Heart left ventricle (tissue), 16 donors: Measurements from ENCODE around the gene CDC42EP1. TPM values are rescaled to one million over a fixed set of nuclear protein-coding genes. Genes with fewer than 3 reads are reported as not detected.
A peak's percentile ranks its signal among the peaks of the same experiment; 100 is the strongest.

Source experiments
- ATAC-seq, 4 donors: fragments of 200-7000 bp; cut with Tn5 transposase; one replicate each; pipeline ENCODE4 v1.9.1; 2020 to 2022; ENCODE audit warnings: moderate library complexity in 4 of 4, mild to moderate bottlenecking in 3 of 4, moderate number of reproducible peaks in 1 of 4
- DNase-seq, 5 donors: peaks; one replicate each; pipeline ENCODE4 v3.0.0-alpha.2; 2020
- H3K27ac ChIP-seq, 12 donors: fragments of 200-600 bp; sonication (generic) in 4 of 12; one replicate each; pipeline versions ENCODE4 v1.5.0 to v1.8.0; 2016 to 2022; ENCODE audit warnings: mild to moderate bottlenecking in 2 of 12
- H3K27me3 ChIP-seq, 9 donors: fragments of 200-600 bp; sonication (generic) in 2 of 9; one replicate each; pipeline versions ENCODE4 v1.5.1 to v1.8.0; 2016 to 2022; ENCODE audit warnings: mild to moderate bottlenecking in 3 of 9
- H3K36me3 ChIP-seq, 9 donors: fragments of 200-600 bp; sonication (generic) in 2 of 9; one replicate each; pipeline versions ENCODE4 v1.5.0 to v1.8.0; 2018 to 2022; ENCODE audit warnings: mild to moderate bottlenecking in 2 of 9
- H3K4me1 ChIP-seq, 12 donors: fragments of 200-600 bp; sonication (generic) in 4 of 12; one replicate each; pipeline versions ENCODE4 v1.5.0 to v1.8.0; 2016 to 2022; ENCODE audit warnings: mild to moderate bottlenecking in 3 of 12
- H3K4me3 ChIP-seq, 12 donors: fragments of 200-600 bp; sonication (generic) in 4 of 12; one replicate each; pipeline versions ENCODE4 v1.5.0 to v1.8.0; 2017 to 2022; ENCODE audit warnings: mild to moderate bottlenecking in 9 of 12, moderate library complexity in 4 of 12
- H3K9me3 ChIP-seq, 12 donors: fragments of 200-600 bp; sonication (generic) in 4 of 12; one replicate each; pipeline versions ENCODE4 v1.5.0 to v1.8.0; 2016 to 2022; ENCODE audit warnings: mild to moderate bottlenecking in 1 of 12
- CTCF ChIP-seq, 12 donors: fragments of 200-600 bp; sonication (generic) in 4 of 12; IDR thresholded peaks; one replicate each; pipeline versions ENCODE4 v1.5.0 to v1.8.0; 2018 to 2022; ENCODE audit warnings: antibody characterized with exemption in 12 of 12, mild to moderate bottlenecking in 5 of 12
- POLR2A ChIP-seq, 2 donors: fragments of 450-650 bp; IDR thresholded peaks; one replicate each; pipeline ENCODE4 v1.6.1; 2017; ENCODE audit warnings: antibody characterized with exemption in 2 of 2, mild to moderate bottlenecking in 2 of 2, moderate library complexity in 2 of 2
- WGBS, 4 donors: extraction: QIAGEN DNeasy Blood & Tissue Kit in 2 of 4; methylation state at CpG; one replicate each; pipeline versions ENCODE4 v1.1.5 to v1.1.7; 2013 to 2018; 5-methylcytosine and 5-hydroxymethylcytosine counted together
- intact Hi-C, 10 donors: fragments of 100-400 bp; cut with DNase I; formaldehyde crosslinking; loops; one replicate each; pipeline versions ENCODE4 v1.11.1 to v1.14.2; 2022
- polyA plus RNA-seq, 2 donors: library from polyadenylated mRNA; stranded (reverse); fragments of 200-250 nt; gene quantifications; one replicate each; pipeline ENCODE4 v1.2.3, GENCODE V29; 2013
- total RNA-seq, 9 donors: library from RNA; depleted of rRNA in 2 of 9; stranded (reverse); fragments of >200 nt in 2 of 9; fragmentation: NEBNext Ultra II Directional in 3 of 9; extraction: Animal tissue kit (Norgen Biotek cat#: 25700) in 3 of 9; gene quantifications; one replicate each; pipeline versions ENCODE4 v1.1.0 to v1.2.4, GENCODE V29; 2016 to 2023
- donor health status: ischemic (EF 13 %, LVEDD 7.1; RV severe dilation, severe dysfunction).
- donor health status: healthy with polysubstance abuse.
- donor health status: DM: no; HTN: yes; CAD: no.
- donor health status: DM: no; HTN: no; CAD: no.
- donor health status: ischemic (EF 25% LVEDD 6.9; RV normal size, moderate dysfunction).
- donor health status: ischemic (EF 25% LVEDD 5.7; RV mildly dilated, moderate dysfunction).
- donor health status: healthy.
- donor health status: DM: yes; HTN: yes; CAD: no.
- donor health status: ischemic (EF 35%, LVEDD 5.7; RV mildly dilated, moderate dysfunction).
- donor health status: nonischemic (EF 11% LVEDD 7.7; RV severe dilation, severe dysfunction).
- donor health status: DM: yes; HTN: yes; CAD: no.
- donor health status: PGD.
- donor health status: ischemic (EF 29% LVEDD 5.4; RV normal size, mild dysfunction).
- donor health status: nonischemic (EF 23%, LVEDD 6.1; RV moderate dilation, normal function).

The CDC42EP1 gene
- total and polyA plus RNA-seq, 11 donors: 10.4 to 34.9 (median 17.7) TPM

- H3K9me3 ChIP-seq: no peaks in the 10 kb centered on the region
- ATAC-seq (peak; percentile 18 to 63 (median 54)), DNase-seq (peak; percentile 72 to 80 (median 75))
- H3K36me3 ChIP-seq: no peaks in the 10 kb centered on the region
- H3K4me3 ChIP-seq: peak overlapping the region in 9 of 12 donors; percentile 16 to 40 (median 29)
- intact Hi-C loops: loop anchor here in 3 of 10 donors (1.0 to 2.0 kb wide), 2 partner anchors 22 kb away; no protein-coding TSS in a partner anchor
- 31 to 44% (median 39%) methylated on average over 6 to 11 of the region's 11 CpGs for WGBS, 4 donors
- peak overlapping the region; percentile 75 to 97 (median 90) for H3K27ac ChIP-seq
- TF ChIP-seq CTCF (IDR thresholded peaks at IDR 0.05) (peak; percentile 56 to 79 (median 72)), POLR2A (IDR thresholded peaks at IDR 0.05) (no peak)
- no peaks in the 10 kb centered on the region for H3K27me3 ChIP-seq
- H3K4me1 ChIP-seq: peaks cover 3 to 53% (median 38%) of the 10 kb centered on the region in 12 donors
Observed at GRCh38 chr22:37544955-37545702, 15.2 kb upstream of the CDC42EP1 start.

GRCh38 chr22:37545703-37546436 is 14.4 kb upstream of the CDC42EP1 start:
- Histone ChIP-seq H3K9me3 (no peaks in the 10 kb centered on the region), H3K27ac (peak overlapping the region; percentile 75 to 97 (median 90)), H3K4me1 (peaks cover 3 to 61% (median 42%) of the 10 kb centered on the region in 12 donors), H3K36me3 (no peaks in the 10 kb centered on the region), H3K4me3 (peak overlapping the region in 10 of 12 donors; percentile 11 to 40 (median 27)), H3K27me3 (no peaks in the 10 kb centered on the region)
- ATAC-seq (peak; percentile 83 to 94 (median 91)), DNase-seq (peak; percentile 94 to 96 (median 96))
- WGBS, 4 donors: 12 to 24% (median 14%) methylated on average over 5 to 28 of the region's 28 CpGs
- intact Hi-C loops: loop anchor here in 7 of 10 donors (1.0 to 2.0 kb wide), 5 partner anchors 15 to 21 kb away; partner anchors contain the start of gene CDC42EP1 (in 2 of the 7)
- no peak for TF ChIP-seq CTCF (IDR thresholded peaks at IDR 0.05)
- TF ChIP-seq POLR2A (IDR thresholded peaks at IDR 0.05): peak in 1 of 2 donors; percentile 32

- intact Hi-C loops: loop anchor here in 7 of 10 donors (1.0 to 2.0 kb wide), 4 partner anchors 14 to 17 kb away; partner anchors contain the start of gene CDC42EP1 (in 2 of the 7)
- Histone ChIP-seq H3K4me1 (peaks cover 3 to 68% (median 49%) of the 10 kb centered on the region in 12 donors), H3K4me3 (peak overlapping the region in 6 of 12 donors; percentile 7 to 31 (median 24)), H3K36me3 (no peaks in the 10 kb centered on the region), H3K27ac (peak overlapping the region; percentile 75 to 97 (median 90)), H3K9me3 (no peaks in the 10 kb centered on the region), H3K27me3 (no peaks in the 10 kb centered on the region)
- TF ChIP-seq CTCF (IDR thresholded peaks at IDR 0.05) (peak in 4 of 12 donors; percentile 11 to 30 (median 28)), POLR2A (IDR thresholded peaks at IDR 0.05) (no peak)
- DNase-seq: peak; percentile 83 to 88 (median 87)
- ATAC-seq: peak; percentile 58 to 76 (median 62)
- 29 to 46% (median 34%) methylated on average over 16 to 21 of the region's 21 CpGs for WGBS, 4 donors
Observed at GRCh38 chr22:37546437-37547250, 13.6 kb upstream of the CDC42EP1 start.
